Measurements from ENCODE around the gene EPO. TPM values are rescaled to one million over a fixed set of nuclear protein-coding genes. Genes with fewer than 3 reads are reported as not detected.

The EPO gene
- total RNA-seq, 2 experiments from 2014 or later, result not detected

- H3K27me3 Mint-ChIP-seq, result no peaks in the 10 kb centered on the region
- peaks cover 24% of the 10 kb centered on the region for H3K4me1 Mint-ChIP-seq (ENCODE audit: low read depth)
- H3K4me3 Mint-ChIP-seq, result peak overlapping the region; percentile 39
- intact Hi-C loops (cut with micrococcal nuclease), result no loop called here
- DNase-seq, result no peak
- POLR2A ChIA-PET, result interaction anchor here (0.7 to 1.2 kb wide), 4 partner anchors 8 to 112 kb away, joined by 3 read pairs; partner anchors contain the start of genes MOSPD3 and POP7
- CTCF ChIA-PET, result interaction anchor here (1.9 to 6.8 kb wide), 3 partner anchors 14 to 28 kb away, joined by 8 to 61 read pairs (median 17); partner anchors contain the start of gene POP7
- peak overlapping the region; percentile 60 for H3K27ac Mint-ChIP-seq
- no peaks in the 10 kb centered on the region for H3K9me3 Mint-ChIP-seq
- H3K36me3 Mint-ChIP-seq, result peaks cover 35% of the 10 kb centered on the region
Observed at GRCh38 chr7:100677308-100678267, 42.7 kb upstream of the EPO start.

DNA sequence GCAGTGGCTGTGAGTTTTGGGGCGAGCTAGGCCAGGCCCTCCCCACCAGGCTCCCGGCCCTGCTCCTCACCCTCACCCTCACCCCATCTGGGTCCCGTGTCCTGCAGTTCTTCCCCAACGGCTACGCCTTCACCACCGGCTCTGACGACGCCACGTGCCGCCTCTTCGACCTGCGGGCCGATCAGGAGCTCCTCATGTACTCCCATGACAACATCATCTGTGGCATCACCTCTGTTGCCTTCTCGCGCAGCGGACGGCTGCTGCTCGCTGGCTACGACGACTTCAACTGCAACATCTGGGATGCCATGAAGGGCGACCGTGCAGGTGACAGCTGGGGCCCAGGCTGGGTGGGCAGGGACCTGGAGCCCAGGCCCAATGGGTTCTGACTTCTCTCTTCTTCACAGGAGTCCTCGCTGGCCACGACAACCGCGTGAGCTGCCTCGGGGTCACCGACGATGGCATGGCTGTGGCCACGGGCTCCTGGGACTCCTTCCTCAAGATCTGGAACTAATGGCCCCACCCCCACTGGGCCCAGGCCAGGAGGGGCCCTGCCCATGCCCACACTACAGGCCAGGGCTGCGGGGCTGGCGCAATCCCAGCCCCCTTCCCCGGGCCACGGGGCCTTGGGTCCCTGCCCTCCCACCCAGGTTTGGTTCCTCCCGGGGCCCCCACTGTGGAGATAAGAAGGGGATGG lies 41.8 kb upstream of the EPO start:
- peaks cover 37% of the 10 kb centered on the region for H3K36me3 Mint-ChIP-seq
- H3K9me3 Mint-ChIP-seq, result no peaks in the 10 kb centered on the region
- ChIA-PET CTCF (interaction anchor here (4.2 to 6.8 kb wide), 2 partner anchors 13 to 27 kb away, joined by 17 to 61 read pairs; partner anchors contain the start of gene POP7), POLR2A (interaction anchor here (1.1 to 1.2 kb wide), 2 partner anchors 27 to 113 kb away, joined by 3 read pairs; partner anchors contain the start of gene POP7)
- H3K27ac Mint-ChIP-seq, result peak overlapping the region; percentile 60
- no peak for DNase-seq
- no peaks in the 10 kb centered on the region for H3K27me3 Mint-ChIP-seq
- peak overlapping the region; percentile 45 for H3K4me3 Mint-ChIP-seq
- intact Hi-C loops (cut with micrococcal nuclease), result no loop called here
- peaks cover 24% of the 10 kb centered on the region for H3K4me1 Mint-ChIP-seq (ENCODE audit: low read depth)

DNA sequence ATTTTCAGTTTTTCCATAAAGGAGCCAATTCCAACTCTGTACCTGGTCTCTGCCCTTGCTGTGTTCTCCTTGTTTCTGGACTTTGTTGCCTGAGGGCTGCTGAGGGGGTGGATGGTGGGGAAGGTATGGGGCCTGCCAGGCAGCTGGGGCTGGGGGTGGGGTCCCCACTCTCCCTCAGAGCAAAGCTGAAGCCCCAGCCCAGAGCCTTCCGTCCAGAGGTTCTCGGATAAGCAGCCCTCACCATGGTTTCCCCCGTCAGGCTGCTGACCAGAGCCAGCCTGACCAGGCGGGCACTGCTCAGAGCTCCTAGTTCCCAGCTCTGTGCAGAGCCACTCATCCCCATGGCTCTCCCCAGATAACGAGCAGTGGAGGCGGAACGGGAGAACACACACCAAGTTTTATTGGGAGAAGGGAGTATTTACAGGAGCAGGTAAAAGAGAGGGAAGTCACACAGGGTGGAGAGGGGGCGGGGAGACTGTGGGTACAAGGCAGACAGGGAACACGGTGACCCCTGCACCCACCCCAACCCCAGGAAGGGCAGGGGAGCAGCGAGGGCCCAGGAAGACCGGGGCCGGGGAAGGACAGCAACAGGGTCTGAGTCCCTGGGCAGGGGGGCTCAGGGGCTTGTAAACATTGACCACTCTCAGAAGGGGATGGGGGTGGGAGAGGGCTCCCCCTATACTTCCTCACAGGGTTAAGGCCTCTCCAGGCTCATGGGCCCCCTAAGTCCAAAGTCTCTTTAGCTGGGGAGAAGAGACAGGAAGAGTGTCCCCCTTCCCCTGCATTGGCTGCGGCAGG lies 40.9 kb upstream of the EPO start:
- no peaks in the 10 kb centered on the region for H3K9me3 Mint-ChIP-seq
- intact Hi-C loops (cut with micrococcal nuclease), result no loop called here
- H3K27me3 Mint-ChIP-seq, result no peaks in the 10 kb centered on the region
- ChIA-PET POLR2A (interaction anchor here (1.2 kb wide), 1 partner anchor 26 kb away, joined by 3 read pairs; the partner anchor contains the start of gene POP7), CTCF (interaction anchor here (0.6 to 6.8 kb wide), 3 partner anchors 13 to 54 kb away, joined by 3 to 61 read pairs (median 17); partner anchors contain the start of genes POP7 and ZAN)
- H3K4me1 Mint-ChIP-seq (ENCODE audit: low read depth), result peaks cover 24% of the 10 kb centered on the region
- peak overlapping the region; percentile 28 for H3K27ac Mint-ChIP-seq
- no peak overlapping the region for H3K4me3 Mint-ChIP-seq
- DNase-seq, result no peak
- peaks cover 35% of the 10 kb centered on the region for H3K36me3 Mint-ChIP-seq

- Mint-ChIP-seq H3K27ac (peak overlapping the region; percentile 19), H3K4me3 (no peak overlapping the region), H3K36me3 (peaks cover 31% of the 10 kb centered on the region), H3K27me3 (no peaks in the 10 kb centered on the region), H3K4me1 (ENCODE audit: low read depth) (peaks cover 24% of the 10 kb centered on the region), H3K9me3 (no peaks in the 10 kb centered on the region)
- CTCF ChIA-PET, result interaction anchor here (0.6 to 6.8 kb wide), 3 partner anchors 12 to 54 kb away, joined by 3 to 61 read pairs (median 17); partner anchors contain the start of genes POP7 and ZAN
- POLR2A ChIA-PET, result interaction anchor here (0.6 to 3.0 kb wide), 6 partner anchors 11 to 197 kb away, joined by 3 to 10 read pairs (median 4); partner anchors contain the start of genes GIGYF1 and POP7
- no peak for DNase-seq
- intact Hi-C loops (cut with micrococcal nuclease), result no loop called here
Observed at GRCh38 chr7:100679927-100680575, 40.2 kb upstream of the EPO start.

GRCh38 chr7:100680576-100681271 lies 39.5 kb upstream of the EPO start:
- POLR2A ChIA-PET, result interaction anchor here (0.6 to 3.0 kb wide), 6 partner anchors 11 to 198 kb away, joined by 3 to 10 read pairs (median 4); partner anchors contain the start of genes GIGYF1 and POP7
- no peak for DNase-seq
- H3K9me3 Mint-ChIP-seq, result no peaks in the 10 kb centered on the region
- H3K4me1 Mint-ChIP-seq (ENCODE audit: low read depth), result peaks cover 24% of the 10 kb centered on the region
- H3K36me3 Mint-ChIP-seq, result peaks cover 38% of the 10 kb centered on the region
- H3K27ac Mint-ChIP-seq, result peak overlapping the region; percentile 19
- no peaks in the 10 kb centered on the region for H3K27me3 Mint-ChIP-seq
- CTCF ChIA-PET, result interaction anchor here (4.2 to 6.8 kb wide), 2 partner anchors 11 to 25 kb away, joined by 17 to 61 read pairs; partner anchors contain the start of gene POP7
- no peak overlapping the region for H3K4me3 Mint-ChIP-seq
- intact Hi-C loops (cut with micrococcal nuclease), result no loop called here

DNA sequence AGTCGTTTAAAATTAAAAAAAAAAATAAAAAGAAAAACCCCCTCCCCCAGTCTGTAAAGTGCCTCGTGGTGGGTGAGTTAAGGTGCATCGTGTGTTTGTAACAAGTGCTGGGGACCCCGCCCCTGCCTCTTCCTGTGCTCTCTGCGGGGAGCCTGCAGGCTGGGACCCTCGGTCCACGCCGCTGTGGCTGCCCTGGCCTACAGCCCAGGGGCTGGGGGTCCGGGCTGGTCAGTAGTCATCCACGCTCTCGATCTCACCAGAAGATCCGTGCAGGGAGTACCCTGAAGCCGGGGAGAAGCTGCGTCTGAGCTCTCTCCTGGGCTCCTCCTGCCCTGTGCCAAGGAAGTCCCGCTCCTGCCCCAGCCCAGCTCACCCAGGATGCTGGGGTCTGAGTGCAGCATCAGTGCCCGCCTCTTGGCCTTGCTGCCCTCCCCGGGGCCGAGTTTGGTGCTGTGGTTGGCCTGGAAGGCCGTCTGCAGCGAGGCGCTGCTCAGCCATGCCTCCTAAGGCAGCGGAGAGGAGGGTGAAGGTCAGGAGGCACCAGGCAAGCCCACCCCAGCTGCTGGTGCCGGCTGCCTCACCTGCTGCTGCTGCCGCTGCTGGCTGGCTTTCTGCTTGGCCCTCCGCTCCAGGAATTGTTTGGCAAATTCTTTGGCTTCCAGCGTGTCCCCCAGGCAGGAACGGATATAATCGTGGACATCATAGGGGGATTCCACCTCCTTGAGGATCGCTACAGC lies 38.6 kb upstream of the EPO start:
- CTCF ChIA-PET, result interaction anchor here (4.2 to 6.8 kb wide), 2 partner anchors 10 to 24 kb away, joined by 17 to 61 read pairs; partner anchors contain the start of gene POP7
- POLR2A ChIA-PET, result interaction anchor here (1.5 to 3.0 kb wide), 3 partner anchors 12 to 49 kb away, joined by 4 to 10 read pairs (median 6); partner anchors contain the start of genes GIGYF1 and POP7
- DNase-seq, result no peak
- Mint-ChIP-seq H3K27ac (no peak overlapping the region), H3K27me3 (no peaks in the 10 kb centered on the region), H3K36me3 (peaks cover 34% of the 10 kb centered on the region), H3K9me3 (no peaks in the 10 kb centered on the region), H3K4me3 (no peak overlapping the region), H3K4me1 (ENCODE audit: low read depth) (peaks cover 20% of the 10 kb centered on the region)
- intact Hi-C loops (cut with micrococcal nuclease), result no loop called here

GRCh38 chr7:100682228-100682741 lies 38.0 kb upstream of the EPO start:
- peak; percentile 40 for DNase-seq
- ChIA-PET POLR2A (interaction anchor here (3.0 kb wide), 1 partner anchor 12 kb away, joined by 10 read pairs; the partner anchor contains the start of gene GIGYF1), CTCF (interaction anchor here (1.1 to 6.8 kb wide), 3 partner anchors 10 to 49 kb away, joined by 5 to 61 read pairs (median 11); no protein-coding TSS in a partner anchor)
- no peak overlapping the region for H3K27ac Mint-ChIP-seq
- no peaks in the 10 kb centered on the region for H3K27me3 Mint-ChIP-seq
- H3K36me3 Mint-ChIP-seq, result peaks cover 32% of the 10 kb centered on the region
- H3K4me1 Mint-ChIP-seq (ENCODE audit: low read depth), result peaks cover 18% of the 10 kb centered on the region
- no peaks in the 10 kb centered on the region for H3K9me3 Mint-ChIP-seq
- no peak overlapping the region for H3K4me3 Mint-ChIP-seq
- intact Hi-C loops (cut with micrococcal nuclease), result no loop called here

DNA sequence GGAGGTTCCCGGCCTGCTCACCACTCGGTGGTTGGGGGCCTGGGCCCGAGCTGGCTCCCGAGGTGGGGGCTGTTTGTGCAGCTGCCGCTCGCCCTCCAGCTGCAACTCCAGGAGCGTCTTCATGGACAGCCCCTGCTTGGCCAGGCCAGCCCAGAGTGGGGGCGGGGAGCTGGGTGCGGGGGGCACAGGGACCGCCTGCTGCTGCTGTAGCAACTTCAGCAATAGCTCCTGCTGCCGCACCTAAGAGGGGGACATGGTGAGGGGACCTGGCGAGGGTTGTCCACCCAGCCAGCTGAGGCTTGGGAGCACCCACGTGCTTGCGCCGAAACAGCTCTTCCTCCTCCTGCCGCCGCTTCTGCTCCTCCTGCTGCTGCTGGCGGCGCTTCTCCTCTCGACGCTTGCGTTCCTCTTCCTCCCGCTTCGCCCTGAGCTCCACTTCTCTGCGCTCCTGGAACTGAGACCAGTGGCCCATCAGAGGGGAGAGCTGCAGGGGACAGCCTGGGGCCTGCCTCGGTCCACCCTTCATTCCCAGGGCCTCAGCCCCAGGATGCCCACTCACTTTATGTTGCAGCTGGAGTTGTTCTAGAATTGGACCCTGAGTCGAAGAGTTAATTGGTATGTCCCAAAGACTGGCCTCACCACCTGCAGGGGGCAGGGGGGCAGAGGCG lies 37.1 kb upstream of the EPO start:
- peaks cover 19% of the 10 kb centered on the region for H3K4me1 Mint-ChIP-seq (ENCODE audit: low read depth)
- no peak overlapping the region for H3K27ac Mint-ChIP-seq
- POLR2A ChIA-PET, result interaction anchor here (0.6 to 3.0 kb wide), 5 partner anchors 8 to 247 kb away, joined by 3 to 10 read pairs (median 3); partner anchors contain the start of genes GIGYF1 and PPP1R35
- H3K4me3 Mint-ChIP-seq, result no peak overlapping the region
- no peaks in the 10 kb centered on the region for H3K27me3 Mint-ChIP-seq
- H3K9me3 Mint-ChIP-seq, result no peaks in the 10 kb centered on the region
- no peak for DNase-seq
- intact Hi-C loops (cut with micrococcal nuclease), result no loop called here
- CTCF ChIA-PET, result interaction anchor here (1.1 to 2.1 kb wide), 2 partner anchors 9 to 50 kb away, joined by 5 to 11 read pairs; no protein-coding TSS in a partner anchor
- H3K36me3 Mint-ChIP-seq, result peaks cover 30% of the 10 kb centered on the region
